NB4 (cell line): ENCODE measurements around the gene OR10J5.

Experiments
- DNase-seq: peaks from one replicate; pipeline ENCODE4 v3.0.0; 2010; ENCODE audit warnings: low read depth
- H3K4me3 ChIP-seq: one replicate; pipeline ENCODE4 v1.5.1; 2011; ENCODE audit warnings: mild to moderate bottlenecking, low read depth, low read length, moderate library complexity
- CTCF ChIP-seq: IDR thresholded peaks from one replicate; pipeline ENCODE4 v1.5.1; 2012; ENCODE audit warnings: low read depth, low read length
- MYC ChIP-seq: IDR thresholded peaks from 2 replicates; pipeline ENCODE4 v1.6.1; 2011; ENCODE audit warnings: low read depth, low read length
- POLR2A ChIP-seq: IDR thresholded peaks from 2 replicates; pipeline ENCODE4 v1.6.1; 2011; ENCODE audit warnings: mild to moderate bottlenecking; ENCODE audit not compliant: insufficient read length; ENCODE audit errors: extremely low read depth
- TF ChIP-seq, protein P1 (sequence below): IDR thresholded peaks from 2 replicates; pipeline ENCODE4 v1.6.1; 2011; ENCODE audit warnings: low read depth, low read length

Gene OR10J5

GRCh38 chr1:159561497-159561896 is 25.7 kb upstream of the OR10J5 start:
- TF ChIP-seq POLR2A (no peak), MYC (no peak), CTCF (no peak)
- TF ChIP-seq, protein P1, sequence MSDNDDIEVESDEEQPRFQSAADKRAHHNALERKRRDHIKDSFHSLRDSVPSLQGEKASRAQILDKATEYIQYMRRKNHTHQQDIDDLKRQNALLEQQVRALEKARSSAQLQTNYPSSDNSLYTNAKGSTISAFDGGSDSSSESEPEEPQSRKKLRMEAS = no peak
- DNase-seq = no peak
- no peak overlapping the region for H3K4me3 ChIP-seq

GRCh38 chr1:159560599-159560998 is 24.8 kb upstream of the OR10J5 start:
- no peak for DNase-seq
- TF ChIP-seq MYC = no peak
- TF ChIP-seq, protein P1 = no peak

DNA sequence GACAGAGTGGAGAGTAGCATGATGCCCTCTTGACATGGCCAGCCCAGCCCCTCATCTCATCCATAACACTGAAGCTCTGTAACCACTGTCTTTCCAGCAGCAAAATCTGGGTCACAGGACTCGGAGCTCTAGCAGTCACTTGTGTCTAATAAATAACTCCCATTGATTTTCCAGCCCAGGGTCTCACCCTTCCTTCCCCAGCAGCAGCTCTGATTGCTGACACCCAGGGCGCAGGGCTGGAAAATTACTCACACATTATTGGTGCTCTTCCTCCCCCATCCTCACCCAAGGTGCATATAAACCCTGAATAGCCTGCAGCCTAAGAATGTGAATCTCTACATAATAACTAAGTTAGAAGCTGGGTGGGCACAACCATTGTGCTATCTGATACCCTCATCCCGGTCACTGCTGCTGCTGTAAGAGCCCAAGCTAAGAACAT is 21.1 kb upstream of the OR10J5 start:
- TF ChIP-seq POLR2A (no peak), MYC (no peak), CTCF (no peak)
- TF ChIP-seq, protein P1 = no peak
- H3K4me3 ChIP-seq = no peak overlapping the region
- DNase-seq = no peak

More at GRCh38 chr1:159560599-159560998, 24.8 kb upstream of the OR10J5 start:
- H3K4me3 ChIP-seq = no peak overlapping the region

DNA sequence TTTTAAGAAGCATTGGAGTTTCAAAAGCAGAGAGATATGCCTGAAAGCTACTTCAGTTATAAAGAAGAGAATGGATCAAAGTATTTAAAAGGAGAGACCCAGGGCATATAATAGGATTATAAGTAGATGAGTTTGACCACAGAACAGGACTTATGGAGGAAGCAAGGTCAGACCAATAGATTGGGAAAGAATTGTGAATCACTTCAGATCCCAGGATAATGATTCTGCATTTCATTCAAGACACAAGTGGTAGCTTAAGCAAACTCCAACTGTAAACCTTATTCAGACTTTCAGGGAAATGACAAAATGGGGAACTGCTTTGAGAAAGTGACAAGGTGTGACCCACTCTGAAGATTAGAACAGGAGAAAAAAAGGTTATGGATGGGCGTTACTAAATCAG is 18.9 kb upstream of the OR10J5 start:
- no peak overlapping the region for H3K4me3 ChIP-seq
- no peak for DNase-seq
- TF ChIP-seq, protein P1 = no peak
- no peak for TF ChIP-seq POLR2A
- TF ChIP-seq CTCF = no peak
- TF ChIP-seq MYC = no peak

- H3K4me3 ChIP-seq = no peak overlapping the region
- DNase-seq = peak; percentile 33
- TF ChIP-seq, protein P1 = no peak
- TF ChIP-seq MYC = no peak
- no peak for TF ChIP-seq CTCF
- no peak for TF ChIP-seq POLR2A
Observed at GRCh38 chr1:159554261-159554660, 18.5 kb upstream of the OR10J5 start.

DNA sequence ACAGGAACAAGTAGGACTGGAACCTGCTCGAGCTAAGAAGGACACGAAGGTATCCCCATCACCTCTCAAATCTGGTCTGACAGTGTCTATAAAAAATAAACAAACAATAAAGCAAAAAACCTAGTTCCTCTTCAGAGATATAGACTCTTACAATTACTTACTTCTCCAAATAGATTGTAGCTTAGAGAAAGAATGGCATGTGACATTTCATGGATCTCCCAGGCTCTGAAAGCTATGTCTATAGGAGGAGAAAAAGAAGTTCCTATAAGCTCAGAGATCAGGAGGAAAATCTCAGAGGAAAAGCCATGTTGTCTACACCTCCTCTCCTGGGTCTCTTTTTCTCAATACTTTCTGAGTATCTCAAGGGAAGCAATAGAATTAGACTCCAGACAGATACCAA is 12.3 kb upstream of the OR10J5 start:
- TF ChIP-seq CTCF = no peak
- TF ChIP-seq POLR2A = no peak
- TF ChIP-seq, protein P1 = no peak
- TF ChIP-seq MYC = no peak
- no peak for DNase-seq
- no peak overlapping the region for H3K4me3 ChIP-seq
